22Rv1 (cell line): ENCODE data around the gene PTGFR.

Experiments
- CTCF ChIP-seq: fragments of 450-650 bp; IDR thresholded peaks from 2 replicates; pipeline ENCODE4 v1.5.1; 2017; ENCODE audit warnings: mild to moderate bottlenecking
- ZFX ChIP-seq: fragments of 450-650 bp; IDR thresholded peaks from 2 replicates; pipeline ENCODE4 v1.6.1; 2017; ENCODE audit warnings: antibody characterized with exemption, borderline replicate concordance

- no peak for TF ChIP-seq CTCF
- no peak for TF ChIP-seq ZFX
These were observed 68.9 kb downstream of the PTGFR start for GRCh38 chr1:78559680-78560079.
